Measurements from ENCODE around the gene SMPD3.

The SMPD3 gene

GRCh38 chr16:68433316-68433715, 15.0 kb downstream of the SMPD3 start:
- Histone ChIP-seq H3K4me1 (ENCODE audit: control insufficient read depth, insufficient read depth, low read length) (no peaks in the 10 kb centered on the region), H3K9ac (ENCODE audit: low read length) (no peak overlapping the region)

DNA sequence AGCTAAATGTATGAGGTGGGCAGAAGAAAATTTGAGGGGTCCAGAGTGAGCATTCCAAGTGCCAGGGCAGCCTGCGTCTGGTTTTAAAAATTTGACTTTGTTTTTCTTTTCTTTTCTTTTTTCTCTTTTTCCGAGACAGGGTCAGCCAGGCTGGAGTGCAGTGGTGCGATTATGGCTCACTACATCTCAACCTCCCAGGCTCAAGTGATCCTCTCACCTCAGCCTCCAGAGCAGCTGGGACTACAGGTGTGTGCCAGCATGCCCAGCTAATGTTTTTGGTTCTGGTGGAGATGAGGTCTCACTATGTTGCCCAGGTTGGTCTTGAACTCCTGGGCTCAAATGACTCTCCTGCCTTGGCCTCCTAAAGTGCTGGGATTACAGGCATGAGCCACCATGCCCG, 15.6 kb downstream of the SMPD3 start:
- no peak overlapping the region for H3K9ac ChIP-seq (ENCODE audit: low read length)
- no peaks in the 10 kb centered on the region for H3K4me1 ChIP-seq (ENCODE audit: control insufficient read depth, insufficient read depth, low read length)
- no peak overlapping the region for H3K4me3 ChIP-seq (ENCODE audit: low read depth, low read length)
- H3K9me3 ChIP-seq (ENCODE audit: control insufficient read depth, insufficient read depth, low read depth, low read length) = peaks cover 6% of the 10 kb centered on the region
- no peak overlapping the region for H3K27ac ChIP-seq (ENCODE audit: low read depth, low read length)
- H3K36me3 ChIP-seq (ENCODE audit: control insufficient read depth, insufficient read depth, low read length) = no peaks in the 10 kb centered on the region
- H3K27me3 ChIP-seq (ENCODE audit: control insufficient read depth, insufficient read depth, low read length) = peaks cover 4% of the 10 kb centered on the region; the same call in 1 of the 2 replicates

More at GRCh38 chr16:68433316-68433715, 15.0 kb downstream of the SMPD3 start:
- H3K36me3 ChIP-seq (ENCODE audit: control insufficient read depth, insufficient read depth, low read length) = no peaks in the 10 kb centered on the region
- H3K27ac ChIP-seq (ENCODE audit: low read depth, low read length) = no peak overlapping the region
- H3K4me3 ChIP-seq (ENCODE audit: low read depth, low read length) = no peak overlapping the region
- H3K9me3 ChIP-seq (ENCODE audit: control insufficient read depth, insufficient read depth, low read depth, low read length) = peaks cover 6% of the 10 kb centered on the region
- H3K27me3 ChIP-seq (ENCODE audit: control insufficient read depth, insufficient read depth, low read length) = peaks cover 2% of the 10 kb centered on the region; the same call in 1 of the 2 replicates

GRCh38 chr16:68429076-68429854, 19.0 kb downstream of the SMPD3 start:
- no peaks in the 10 kb centered on the region for H3K36me3 ChIP-seq (ENCODE audit: control insufficient read depth, insufficient read depth, low read length)
- H3K9ac ChIP-seq (ENCODE audit: low read length) = no peak overlapping the region
- H3K9me3 ChIP-seq (ENCODE audit: control insufficient read depth, insufficient read depth, low read depth, low read length) = no peaks in the 10 kb centered on the region
- H3K27me3 ChIP-seq (ENCODE audit: control insufficient read depth, insufficient read depth, low read length) = peaks cover 4% of the 10 kb centered on the region; the same call in 1 of the 2 replicates
- no peak overlapping the region for H3K27ac ChIP-seq (ENCODE audit: low read depth, low read length)
- H3K4me1 ChIP-seq (ENCODE audit: control insufficient read depth, insufficient read depth, low read length) = no peaks in the 10 kb centered on the region
- H3K4me3 ChIP-seq (ENCODE audit: low read depth, low read length) = no peak overlapping the region

DNA sequence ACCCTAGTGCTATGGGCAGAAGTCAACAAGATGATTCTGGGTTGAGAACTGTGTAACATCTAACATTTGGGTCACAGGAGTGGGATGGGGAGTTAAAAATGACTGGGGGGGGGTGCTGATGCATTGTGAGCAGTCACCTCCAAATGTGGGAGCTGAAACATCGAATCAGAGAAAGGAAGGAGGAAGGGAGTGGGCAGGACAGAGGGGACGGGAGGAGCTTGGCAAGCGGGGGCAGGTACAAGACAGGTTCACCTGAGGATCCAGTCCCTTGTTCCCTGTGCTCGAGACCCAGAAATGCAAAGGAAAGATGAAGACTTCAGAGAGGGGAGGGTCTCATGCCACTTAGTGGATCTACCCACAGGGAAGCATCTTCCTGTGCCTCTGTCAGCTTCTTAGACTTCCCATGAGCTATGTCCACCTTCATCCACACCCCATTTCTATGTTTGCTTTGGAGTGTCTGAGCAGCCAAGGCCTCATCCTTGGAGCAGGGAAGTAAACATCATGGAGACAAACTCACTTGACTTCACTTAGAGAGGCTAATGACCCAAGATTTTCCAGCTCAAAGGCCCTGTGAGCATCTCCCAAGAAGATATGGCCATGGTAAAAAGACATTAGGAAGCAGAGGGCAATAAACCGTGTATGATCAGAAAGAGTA, 20.5 kb downstream of the SMPD3 start:
- Histone ChIP-seq H3K36me3 (ENCODE audit: control insufficient read depth, insufficient read depth, low read length) (no peaks in the 10 kb centered on the region), H3K4me3 (ENCODE audit: low read depth, low read length) (no peak overlapping the region), H3K9me3 (ENCODE audit: control insufficient read depth, insufficient read depth, low read depth, low read length) (no peaks in the 10 kb centered on the region), H3K4me1 (ENCODE audit: control insufficient read depth, insufficient read depth, low read length) (no peaks in the 10 kb centered on the region), H3K27me3 (ENCODE audit: control insufficient read depth, insufficient read depth, low read length) (peaks cover 4% of the 10 kb centered on the region; the same call in 1 of the 2 replicates), H3K9ac (ENCODE audit: low read length) (no peak overlapping the region), H3K27ac (ENCODE audit: low read depth, low read length) (no peak overlapping the region)

GRCh38 chr16:68426347-68426652, 22.0 kb downstream of the SMPD3 start:
- Histone ChIP-seq H3K9me3 (ENCODE audit: control insufficient read depth, insufficient read depth, low read depth, low read length) (no peaks in the 10 kb centered on the region), H3K27me3 (ENCODE audit: control insufficient read depth, insufficient read depth, low read length) (peaks cover 4% of the 10 kb centered on the region; the same call in 1 of the 2 replicates), H3K27ac (ENCODE audit: low read depth, low read length) (no peak overlapping the region), H3K4me1 (ENCODE audit: control insufficient read depth, insufficient read depth, low read length) (no peaks in the 10 kb centered on the region), H3K4me3 (ENCODE audit: low read depth, low read length) (no peak overlapping the region), H3K9ac (ENCODE audit: low read length) (no peak overlapping the region), H3K36me3 (ENCODE audit: control insufficient read depth, insufficient read depth, low read length) (no peaks in the 10 kb centered on the region)

DNA sequence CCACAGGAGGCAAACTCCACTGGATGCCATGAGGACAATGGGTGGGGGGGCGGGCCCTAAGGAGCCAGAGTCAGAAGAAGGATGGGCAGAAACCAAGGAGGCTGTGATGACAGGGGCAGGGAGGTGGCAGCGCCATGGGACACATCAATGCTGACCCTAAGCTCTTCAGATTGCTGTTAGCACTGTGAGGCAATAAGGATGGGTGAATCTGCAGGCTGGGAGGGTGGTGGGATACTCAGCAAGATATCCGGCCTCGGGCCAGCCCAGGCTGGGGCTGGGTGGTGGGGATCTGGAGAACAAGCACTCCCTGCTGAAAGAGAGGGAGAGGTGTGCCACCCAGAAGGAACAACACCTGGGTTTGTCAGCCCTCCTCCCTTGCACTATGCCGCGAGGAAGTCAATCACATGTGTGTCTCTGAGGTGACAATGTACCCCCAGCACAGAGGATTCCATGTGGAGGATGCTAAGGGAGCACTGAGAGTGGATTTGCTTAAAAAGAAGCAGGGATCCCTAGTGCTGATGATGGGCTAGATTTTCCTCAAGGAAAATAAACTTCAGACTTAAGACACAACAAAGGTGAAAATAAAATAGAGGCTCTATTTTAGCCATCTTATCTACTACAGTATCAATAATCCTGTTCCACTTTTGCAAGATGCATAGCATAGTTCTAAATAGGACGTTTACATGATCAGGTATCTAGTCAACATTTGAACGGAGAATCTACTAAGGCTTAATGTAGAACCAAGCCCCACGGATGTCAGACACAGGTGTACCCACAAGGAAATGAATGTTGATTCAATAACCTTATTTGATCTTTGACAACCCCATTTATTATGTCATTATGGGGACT, 22.6 kb downstream of the SMPD3 start:
- Histone ChIP-seq H3K9ac (ENCODE audit: low read length) (no peak overlapping the region), H3K4me3 (ENCODE audit: low read depth, low read length) (no peak overlapping the region), H3K27ac (ENCODE audit: low read depth, low read length) (no peak overlapping the region), H3K9me3 (ENCODE audit: control insufficient read depth, insufficient read depth, low read depth, low read length) (no peaks in the 10 kb centered on the region), H3K36me3 (ENCODE audit: control insufficient read depth, insufficient read depth, low read length) (no peaks in the 10 kb centered on the region), H3K4me1 (ENCODE audit: control insufficient read depth, insufficient read depth, low read length) (no peaks in the 10 kb centered on the region), H3K27me3 (ENCODE audit: control insufficient read depth, insufficient read depth, low read length) (peaks cover 4% of the 10 kb centered on the region; the same call in 1 of the 2 replicates)

- Histone ChIP-seq H3K27ac (ENCODE audit: low read depth, low read length) (no peak overlapping the region), H3K4me3 (ENCODE audit: low read depth, low read length) (no peak overlapping the region), H3K9ac (ENCODE audit: low read length) (no peak overlapping the region), H3K4me1 (ENCODE audit: control insufficient read depth, insufficient read depth, low read length) (no peaks in the 10 kb centered on the region), H3K27me3 (ENCODE audit: control insufficient read depth, insufficient read depth, low read length) (peaks cover 4% of the 10 kb centered on the region; the same call in 1 of the 2 replicates), H3K36me3 (ENCODE audit: control insufficient read depth, insufficient read depth, low read length) (no peaks in the 10 kb centered on the region), H3K9me3 (ENCODE audit: control insufficient read depth, insufficient read depth, low read depth, low read length) (no peaks in the 10 kb centered on the region)
Observed at GRCh38 chr16:68423771-68424170, 24.5 kb downstream of the SMPD3 start.

GRCh38 chr16:68422396-68422960, 25.8 kb downstream of the SMPD3 start:
- H3K9me3 ChIP-seq (ENCODE audit: control insufficient read depth, insufficient read depth, low read depth, low read length) = no peaks in the 10 kb centered on the region

GRCh38 chr16:68421076-68421475, 27.2 kb downstream of the SMPD3 start:
- Histone ChIP-seq H3K4me3 (ENCODE audit: low read depth, low read length) (no peak overlapping the region), H3K27me3 (ENCODE audit: control insufficient read depth, insufficient read depth, low read length) (no peaks in the 10 kb centered on the region), H3K9me3 (ENCODE audit: control insufficient read depth, insufficient read depth, low read depth, low read length) (no peaks in the 10 kb centered on the region), H3K27ac (ENCODE audit: low read depth, low read length) (no peak overlapping the region), H3K36me3 (ENCODE audit: control insufficient read depth, insufficient read depth, low read length) (no peaks in the 10 kb centered on the region), H3K4me1 (ENCODE audit: control insufficient read depth, insufficient read depth, low read length) (no peaks in the 10 kb centered on the region), H3K9ac (ENCODE audit: low read length) (no peak overlapping the region)

More at GRCh38 chr16:68422396-68422960, 25.8 kb downstream of the SMPD3 start:
- no peak overlapping the region for H3K4me3 ChIP-seq (ENCODE audit: low read depth, low read length)
- H3K9ac ChIP-seq (ENCODE audit: low read length) = no peak overlapping the region
- H3K27ac ChIP-seq (ENCODE audit: low read depth, low read length) = no peak overlapping the region
- H3K27me3 ChIP-seq (ENCODE audit: control insufficient read depth, insufficient read depth, low read length) = no peaks in the 10 kb centered on the region
- no peaks in the 10 kb centered on the region for H3K36me3 ChIP-seq (ENCODE audit: control insufficient read depth, insufficient read depth, low read length)
- H3K4me1 ChIP-seq (ENCODE audit: control insufficient read depth, insufficient read depth, low read length) = no peaks in the 10 kb centered on the region

DNA sequence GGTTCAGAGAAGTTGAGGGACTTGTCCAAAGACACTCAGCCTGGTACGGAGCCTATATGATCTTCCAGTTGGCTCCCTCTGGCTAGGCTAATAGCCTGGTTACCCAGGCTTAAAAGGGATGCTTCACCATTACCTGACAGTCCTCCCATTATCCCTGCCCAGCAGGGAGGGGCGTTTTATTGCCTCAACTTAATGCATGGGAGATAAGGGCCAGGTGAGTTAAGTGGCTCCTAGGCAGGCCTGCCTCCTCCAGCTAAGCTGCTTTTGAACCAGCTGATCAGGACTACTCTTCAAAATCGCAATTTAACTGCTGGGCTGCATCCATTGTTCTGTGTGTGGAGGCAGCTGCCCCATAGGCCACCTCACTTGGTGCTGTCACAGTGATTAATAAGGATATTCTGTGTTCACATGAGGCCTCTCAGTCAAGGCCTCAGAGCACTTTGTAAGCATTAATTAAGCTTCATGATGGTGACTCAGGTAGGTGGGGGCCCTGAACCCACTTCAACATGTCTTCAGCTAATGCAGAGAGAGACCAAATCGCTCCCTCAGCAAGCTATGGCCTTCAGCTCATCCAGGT, 27.9 kb downstream of the SMPD3 start:
- Histone ChIP-seq H3K9me3 (ENCODE audit: control insufficient read depth, insufficient read depth, low read depth, low read length) (no peaks in the 10 kb centered on the region), H3K36me3 (ENCODE audit: control insufficient read depth, insufficient read depth, low read length) (no peaks in the 10 kb centered on the region), H3K4me1 (ENCODE audit: control insufficient read depth, insufficient read depth, low read length) (no peaks in the 10 kb centered on the region), H3K27ac (ENCODE audit: low read depth, low read length) (no peak overlapping the region), H3K9ac (ENCODE audit: low read length) (no peak overlapping the region), H3K27me3 (ENCODE audit: control insufficient read depth, insufficient read depth, low read length) (no peaks in the 10 kb centered on the region), H3K4me3 (ENCODE audit: low read depth, low read length) (no peak overlapping the region)

Measured in HUES6 (cell line).